ENCODE results near the gene CSF1. TPM values are rescaled to one million over a fixed set of nuclear protein-coding genes. Genes with fewer than 3 reads are reported as not detected.

CSF1 gene
- total and polyA plus RNA-seq, 2 donors (not counting 3 experiments of a cell fraction or from before 2014, with no cell fraction given): 24.5 to 28.9 TPM

GRCh38 chr1:109977657-109978378 lies 67.2 kb downstream of the CSF1 start:
- H3K4me3 ChIP-seq (replicated peaks in 1 of 3; ENCODE audit: insufficient read depth in 1 of 3, low read depth in 1 of 3, low read length in 3 of 3): no peak overlapping the region
- H3K36me3 ChIP-seq (ENCODE audit: control insufficient read depth in 2 of 2, extremely low read depth in 1 of 2, insufficient read depth in 2 of 2, low read length in 2 of 2): no peaks in the 10 kb centered on the region
- ChIA-PET POLR2A (no interaction called here), CTCF (interaction anchor here (0.9 to 12.5 kb wide), 3 partner anchors 42 to 198 kb away, joined by 3 to 807 read pairs (median 329); no protein-coding TSS in a partner anchor)
- H3K9me1 ChIP-seq (replicated peaks; ENCODE audit: control insufficient read depth, extremely low read depth, insufficient read depth, low read length): no peaks in the 10 kb centered on the region
- H3K79me2 ChIP-seq (ENCODE audit: control insufficient read depth, insufficient read depth, low read length): no peaks in the 10 kb centered on the region
- no peak for DNase-seq (ENCODE audit: low read depth, low spot score)
- dilution Hi-C loops (cut with MboI; ENCODE audit: extremely low pct_ligation_motif_present, low sequenced_read_pairs): no loop called here
- intact Hi-C loops (cut with micrococcal nuclease): loop anchor here (5.0 kb wide), 1 partner anchor 46 kb away; no protein-coding TSS in a partner anchor
- H3K9me3 ChIP-seq (replicated peaks; ENCODE audit: control insufficient read depth, insufficient read depth, low read length): no peaks in the 10 kb centered on the region
- H4K20me1 ChIP-seq (replicated peaks; ENCODE audit: control insufficient read depth, extremely low read depth, insufficient read depth, low read length): no peaks in the 10 kb centered on the region
- H3K4me1 ChIP-seq (ENCODE audit: control insufficient read depth, extremely low read depth, insufficient read depth, low read length): peaks cover 34% of the 10 kb centered on the region
- TF ChIP-seq POLR2A (IDR thresholded peaks at IDR 0.05; ENCODE audit: low read depth, low read length) (no peak), EZH2 (IDR thresholded peaks at IDR 0.05; ENCODE audit: borderline replicate concordance, low read depth, low read length, severe bottlenecking) (no peak), FOS (IDR thresholded peaks at IDR 0.05; ENCODE audit: borderline replicate concordance, insufficient read depth, low read length) (no peak), GATA2 (IDR thresholded peaks at IDR 0.05; ENCODE audit: insufficient read depth, insufficient read length, low read depth, low read length) (no peak), JUN (IDR thresholded peaks at IDR 0.05; ENCODE audit: borderline replicate concordance, insufficient read depth, insufficient read length, low read depth) (no peak), MYC (IDR thresholded peaks at IDR 0.05; ENCODE audit: low read depth, low read length) (no peak), MAX (IDR thresholded peaks at IDR 0.05; ENCODE audit: insufficient read depth, insufficient read length) (no peak), POLR2AphosphoS5 (IDR thresholded peaks at IDR 0.05; ENCODE audit: insufficient read depth, low read depth, low read length) (no peak), CTCF (IDR thresholded peaks at IDR 0.05; ENCODE audit: extremely low read depth in 1 of 2, insufficient read depth in 1 of 2, low read depth in 1 of 2, low read length in 2 of 2) (no peak)
- H3K4me2 ChIP-seq (ENCODE audit: insufficient read depth, low read length): no peak overlapping the region
- no peak overlapping the region for H3K27ac ChIP-seq (ENCODE audit: insufficient read depth, low read depth, low read length)
- H2AFZ ChIP-seq (ENCODE audit: low read depth, low read length): no peak overlapping the region
- no peaks in the 10 kb centered on the region for H3K27me3 ChIP-seq (ENCODE audit: control insufficient read depth in 2 of 2, insufficient read depth in 2 of 2, low read length in 2 of 2)
- no peak for FAIRE-seq
- H3K9ac ChIP-seq (replicated peaks; ENCODE audit: extremely low read depth, insufficient read depth, low read length): no peak overlapping the region
- BruUV-seq (replicated peaks): no TSS peak
